Endothelial cell (in vitro differentiated cells): ENCODE measurements around the gene APC2. TPM values are rescaled to one million over a fixed set of nuclear protein-coding genes. Genes with fewer than 3 reads are reported as not detected.
"Not testable (repeated sequence)": the region's sequence is repeated elsewhere in the genome, so short reads cannot be mapped to it uniquely, and the experiment has no call there.

ENCODE experiments used
- DNase-seq: peaks from one replicate; pipeline ENCODE4 v3.0.0; 2021; ENCODE audit warnings: low spot score
- H3K27ac Mint-ChIP-seq: one replicate; pipeline ENCODE4 v1.8.0; 2021; ENCODE audit warnings: mixed read lengths, inconsistent platforms; ENCODE audit not compliant: unreplicated experiment
- H3K27me3 Mint-ChIP-seq: one replicate; pipeline ENCODE4 v1.8.0; 2021; ENCODE audit warnings: mild to moderate bottlenecking, moderate library complexity, mixed read lengths, inconsistent platforms; ENCODE audit not compliant: unreplicated experiment
- H3K36me3 Mint-ChIP-seq: one replicate; pipeline ENCODE4 v1.8.0; 2021; ENCODE audit warnings: mild to moderate bottlenecking, low read depth, mixed read lengths, inconsistent platforms; ENCODE audit not compliant: unreplicated experiment
- H3K4me1 Mint-ChIP-seq: one replicate; pipeline ENCODE4 v1.8.0; 2021; ENCODE audit warnings: mild to moderate bottlenecking, mixed read lengths, inconsistent platforms; ENCODE audit not compliant: unreplicated experiment
- H3K4me3 Mint-ChIP-seq: one replicate; pipeline ENCODE4 v1.8.0; 2021; ENCODE audit warnings: mild to moderate bottlenecking, mixed read lengths, inconsistent platforms; ENCODE audit not compliant: unreplicated experiment
- H3K9me3 Mint-ChIP-seq: one replicate; pipeline ENCODE4 v1.8.0; 2021; ENCODE audit warnings: mixed read lengths, inconsistent platforms; ENCODE audit not compliant: unreplicated experiment
- total RNA-seq: library from RNA; stranded (reverse); fragmentation: NEBNext Ultra II Directional; extraction: Animal tissue kit (Norgen Biotek cat#: 25700); gene quantifications from one replicate; pipeline ENCODE4 v1.2.1, GENCODE V29; 2021; ENCODE audit not compliant: unreplicated experiment
- TF ChIP-seq, protein P1 (sequence below): fragments of 200-600 bp; sonication (generic); IDR thresholded peaks from one replicate; pipeline ENCODE4 v1.5.0; 2021; ENCODE audit warnings: antibody characterized with exemption; ENCODE audit not compliant: unreplicated experiment

APC2 gene
- total RNA-seq, 1 donor from 2014 or later, result 1.9 TPM

GRCh38 chr19:1497578-1498235, 47.8 kb downstream of the APC2 start:
- no peaks in the 10 kb centered on the region for H3K36me3 Mint-ChIP-seq
- TF ChIP-seq, protein P1, sequence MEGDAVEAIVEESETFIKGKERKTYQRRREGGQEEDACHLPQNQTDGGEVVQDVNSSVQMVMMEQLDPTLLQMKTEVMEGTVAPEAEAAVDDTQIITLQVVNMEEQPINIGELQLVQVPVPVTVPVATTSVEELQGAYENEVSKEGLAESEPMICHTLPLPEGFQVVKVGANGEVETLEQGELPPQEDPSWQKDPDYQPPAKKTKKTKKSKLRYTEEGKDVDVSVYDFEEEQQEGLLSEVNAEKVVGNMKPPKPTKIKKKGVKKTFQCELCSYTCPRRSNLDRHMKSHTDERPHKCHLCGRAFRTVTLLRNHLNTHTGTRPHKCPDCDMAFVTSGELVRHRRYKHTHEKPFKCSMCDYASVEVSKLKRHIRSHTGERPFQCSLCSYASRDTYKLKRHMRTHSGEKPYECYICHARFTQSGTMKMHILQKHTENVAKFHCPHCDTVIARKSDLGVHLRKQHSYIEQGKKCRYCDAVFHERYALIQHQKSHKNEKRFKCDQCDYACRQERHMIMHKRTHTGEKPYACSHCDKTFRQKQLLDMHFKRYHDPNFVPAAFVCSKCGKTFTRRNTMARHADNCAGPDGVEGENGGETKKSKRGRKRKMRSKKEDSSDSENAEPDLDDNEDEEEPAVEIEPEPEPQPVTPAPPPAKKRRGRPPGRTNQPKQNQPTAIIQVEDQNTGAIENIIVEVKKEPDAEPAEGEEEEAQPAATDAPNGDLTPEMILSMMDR, result no peak
- DNase-seq, result no peak
- H3K4me1 Mint-ChIP-seq, result no peaks in the 10 kb centered on the region
- no peak overlapping the region for H3K4me3 Mint-ChIP-seq
- H3K27ac Mint-ChIP-seq, result no peak overlapping the region
- no peaks in the 10 kb centered on the region for H3K9me3 Mint-ChIP-seq
- H3K27me3 Mint-ChIP-seq, result peaks cover 2% of the 10 kb centered on the region

DNA sequence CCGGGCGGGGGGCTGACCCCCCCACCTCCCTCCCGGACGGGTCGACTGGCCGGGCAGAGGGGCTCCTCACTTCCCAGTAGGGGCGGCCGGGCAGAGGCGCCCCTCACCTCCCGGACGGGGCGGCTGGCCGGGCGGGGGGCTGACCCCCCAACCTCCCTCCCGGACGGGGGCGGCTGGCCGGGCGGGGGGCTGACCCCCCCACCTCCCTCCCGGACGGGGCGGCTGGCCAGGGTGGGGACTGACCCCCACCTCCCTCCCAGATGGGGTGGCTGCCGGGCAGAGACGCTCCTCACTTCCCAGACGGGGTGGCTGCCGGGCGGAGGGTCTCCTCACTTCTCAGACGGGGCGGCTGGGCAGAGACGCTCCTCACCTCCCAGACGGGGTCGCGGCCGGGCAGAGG, 49.3 kb downstream of the APC2 start:
- H3K27me3 Mint-ChIP-seq, H3K4me1 Mint-ChIP-seq: not testable (repeated sequence)

DNA sequence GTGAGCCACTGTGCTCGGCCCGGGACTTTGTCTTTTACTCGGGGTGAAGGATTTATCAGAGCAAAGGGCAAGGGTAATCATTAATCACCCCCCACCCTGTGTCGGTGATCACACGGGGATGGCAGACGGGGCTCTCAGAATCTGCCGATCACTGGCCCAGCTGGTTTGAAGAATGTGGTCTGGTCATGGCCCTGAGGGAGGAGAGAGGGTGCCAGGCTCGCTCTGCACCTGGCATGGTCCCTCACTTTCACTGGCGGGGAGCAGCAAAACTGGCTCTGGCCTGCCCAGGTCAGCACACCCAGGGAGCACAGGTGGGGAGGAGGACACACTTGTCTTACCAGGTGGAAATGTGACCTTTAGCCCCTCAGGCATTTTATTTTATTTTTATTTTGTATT, 51.3 kb downstream of the APC2 start:
- no peak overlapping the region for H3K4me3 Mint-ChIP-seq
- no peaks in the 10 kb centered on the region for H3K4me1 Mint-ChIP-seq
- no peak for DNase-seq
- peaks cover 6% of the 10 kb centered on the region for H3K27me3 Mint-ChIP-seq
- TF ChIP-seq, protein P1, result no peak
- peaks cover 3% of the 10 kb centered on the region for H3K36me3 Mint-ChIP-seq
- no peaks in the 10 kb centered on the region for H3K9me3 Mint-ChIP-seq
- H3K27ac Mint-ChIP-seq, result no peak overlapping the region

More for the DNA sequence above, 49.3 kb downstream of the APC2 start:
- H3K36me3 Mint-ChIP-seq, H3K27ac Mint-ChIP-seq, DNase-seq, H3K9me3 Mint-ChIP-seq, H3K4me3 Mint-ChIP-seq: not testable (repeated sequence)

- H3K27me3 Mint-ChIP-seq, result peaks cover 4% of the 10 kb centered on the region
- H3K4me1 Mint-ChIP-seq, result no peaks in the 10 kb centered on the region
- no peak for DNase-seq
- H3K9me3 Mint-ChIP-seq, result no peaks in the 10 kb centered on the region
- no peak overlapping the region for H3K27ac Mint-ChIP-seq
- peaks cover 3% of the 10 kb centered on the region for H3K36me3 Mint-ChIP-seq
- no peak overlapping the region for H3K4me3 Mint-ChIP-seq
- TF ChIP-seq, protein P1, result no peak
These were observed 52.6 kb downstream of the APC2 start for GRCh38 chr19:1502433-1503088.

DNA sequence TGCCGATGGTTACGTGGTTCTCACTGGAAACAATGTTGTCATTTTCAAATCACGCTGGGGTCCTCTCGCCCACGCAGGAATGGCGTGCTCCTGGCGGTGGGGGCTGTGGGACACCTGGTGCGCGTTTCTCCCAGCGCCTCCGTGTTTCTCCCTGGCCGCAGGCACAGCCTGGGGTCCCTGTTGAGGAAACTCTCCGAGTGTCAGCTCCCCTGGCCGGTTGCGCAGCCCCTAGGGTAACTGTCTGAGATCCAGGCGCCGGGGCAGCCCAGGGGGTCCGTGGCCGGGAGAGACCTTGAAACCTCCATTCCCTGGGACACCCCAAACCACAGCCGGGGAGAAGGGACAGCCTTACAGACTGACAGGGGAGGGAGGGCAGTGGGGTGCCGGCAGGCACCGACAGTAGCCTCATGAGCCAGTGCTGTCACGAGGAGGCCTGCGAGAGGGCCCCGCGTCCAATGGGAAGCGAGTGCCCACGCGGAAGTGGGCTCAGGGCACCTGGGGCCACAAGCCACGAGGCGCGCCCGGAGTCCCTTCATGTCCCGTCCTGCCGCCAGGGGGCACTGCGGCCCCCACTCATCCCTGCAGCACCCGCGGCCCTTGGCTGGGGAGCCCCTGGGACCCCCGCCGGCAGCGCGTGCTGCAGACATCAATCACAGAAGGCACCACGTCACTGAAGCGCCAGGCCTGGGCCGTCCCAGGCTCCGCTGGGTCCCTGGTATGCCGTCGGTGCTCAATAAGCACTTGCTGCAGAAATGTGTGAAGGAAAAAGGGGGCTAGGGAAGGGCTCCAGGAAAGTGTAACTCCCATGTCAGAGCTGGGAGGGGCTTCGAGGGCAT, 53.4 kb downstream of the APC2 start:
- H3K27ac Mint-ChIP-seq, result no peak overlapping the region
- H3K4me3 Mint-ChIP-seq, result no peak overlapping the region
- no peaks in the 10 kb centered on the region for H3K9me3 Mint-ChIP-seq
- peaks cover 3% of the 10 kb centered on the region for H3K36me3 Mint-ChIP-seq
- peak; percentile 66 for DNase-seq
- H3K4me1 Mint-ChIP-seq, result no peaks in the 10 kb centered on the region
- H3K27me3 Mint-ChIP-seq, result peaks cover 4% of the 10 kb centered on the region
- TF ChIP-seq, protein P1, result peak; percentile 89
